HG02678 (cell line): ENCODE data around the gene EPS8L2.

Source experiments
- ATAC-seq: cut with Tn5 transposase; IDR thresholded peaks from one replicate; pipeline ENCODE4 v1.9.1; 2021; ENCODE audit warnings: mild to moderate bottlenecking, moderate library complexity; ENCODE audit not compliant: unreplicated experiment

EPS8L2 gene

DNA sequence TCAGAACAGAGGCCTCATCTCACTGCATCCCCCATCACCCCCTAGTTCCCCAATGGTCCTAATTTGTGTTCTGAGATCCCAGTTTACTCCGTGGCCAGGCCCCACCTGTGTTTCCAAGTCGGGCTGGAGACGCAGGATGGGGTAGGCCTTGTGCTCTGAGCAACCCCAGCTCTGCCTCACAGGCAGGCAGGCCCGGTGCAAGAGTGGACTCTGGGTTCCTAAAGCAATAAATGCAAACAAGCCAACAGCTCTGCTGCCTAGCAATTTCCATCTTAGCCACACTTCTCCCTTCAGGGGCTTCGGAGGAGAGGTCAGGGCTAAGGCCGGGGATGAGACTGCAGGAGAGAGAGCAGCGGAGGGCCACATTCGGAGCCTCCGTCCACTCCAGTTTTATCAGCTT is 2.5 kb upstream of the EPS8L2 start:
- ATAC-seq = no peak

- ATAC-seq = no peak
These were observed 1.8 kb upstream of the EPS8L2 start for GRCh38 chr11:704228-704674.

DNA sequence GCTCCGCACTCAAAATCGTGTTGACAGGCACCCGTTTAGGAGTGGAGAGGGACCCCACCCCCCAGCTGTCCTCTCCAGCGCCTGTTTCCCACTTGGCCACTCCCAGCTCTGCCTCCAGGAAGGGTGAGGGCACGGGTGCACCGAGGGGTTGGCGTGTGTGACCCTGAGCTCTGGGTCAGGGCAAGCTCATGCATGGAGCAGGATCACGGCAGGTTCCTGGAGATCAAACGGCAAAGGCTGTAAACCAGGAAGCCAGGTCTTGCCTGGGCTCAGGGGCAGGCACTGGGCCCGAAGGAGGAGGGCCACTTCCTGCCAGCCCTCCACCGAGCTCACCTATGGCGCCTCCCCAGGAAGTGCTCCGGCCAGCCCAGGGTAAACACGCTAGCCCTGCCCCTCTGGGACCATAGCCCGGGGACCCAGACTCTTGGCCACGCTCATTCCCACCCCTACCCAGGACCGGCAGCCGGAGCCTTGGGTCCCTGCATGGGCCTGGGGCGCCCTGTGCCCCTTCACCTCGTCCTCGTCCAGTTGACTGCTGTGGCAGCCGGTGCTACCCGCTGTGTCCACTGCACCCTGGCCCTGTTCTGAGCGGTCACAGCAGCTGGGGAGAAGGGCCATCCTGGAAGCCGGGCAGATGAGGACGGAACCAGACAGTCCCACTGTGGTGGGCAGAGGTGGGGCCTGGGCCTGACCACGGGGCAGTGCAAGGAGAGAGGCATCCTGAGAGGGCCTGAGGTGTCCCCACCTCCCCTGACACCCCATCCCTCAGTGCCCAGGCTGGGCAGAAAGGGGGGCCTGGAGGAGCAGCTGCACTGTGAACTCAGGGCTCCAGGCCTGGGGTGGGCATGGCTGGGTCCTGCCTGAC is 1.0 kb upstream of the EPS8L2 start:
- ATAC-seq = no peak

GRCh38 chr11:706439-706956 is 467 bp downstream of the EPS8L2 start:
- no peak for ATAC-seq

DNA sequence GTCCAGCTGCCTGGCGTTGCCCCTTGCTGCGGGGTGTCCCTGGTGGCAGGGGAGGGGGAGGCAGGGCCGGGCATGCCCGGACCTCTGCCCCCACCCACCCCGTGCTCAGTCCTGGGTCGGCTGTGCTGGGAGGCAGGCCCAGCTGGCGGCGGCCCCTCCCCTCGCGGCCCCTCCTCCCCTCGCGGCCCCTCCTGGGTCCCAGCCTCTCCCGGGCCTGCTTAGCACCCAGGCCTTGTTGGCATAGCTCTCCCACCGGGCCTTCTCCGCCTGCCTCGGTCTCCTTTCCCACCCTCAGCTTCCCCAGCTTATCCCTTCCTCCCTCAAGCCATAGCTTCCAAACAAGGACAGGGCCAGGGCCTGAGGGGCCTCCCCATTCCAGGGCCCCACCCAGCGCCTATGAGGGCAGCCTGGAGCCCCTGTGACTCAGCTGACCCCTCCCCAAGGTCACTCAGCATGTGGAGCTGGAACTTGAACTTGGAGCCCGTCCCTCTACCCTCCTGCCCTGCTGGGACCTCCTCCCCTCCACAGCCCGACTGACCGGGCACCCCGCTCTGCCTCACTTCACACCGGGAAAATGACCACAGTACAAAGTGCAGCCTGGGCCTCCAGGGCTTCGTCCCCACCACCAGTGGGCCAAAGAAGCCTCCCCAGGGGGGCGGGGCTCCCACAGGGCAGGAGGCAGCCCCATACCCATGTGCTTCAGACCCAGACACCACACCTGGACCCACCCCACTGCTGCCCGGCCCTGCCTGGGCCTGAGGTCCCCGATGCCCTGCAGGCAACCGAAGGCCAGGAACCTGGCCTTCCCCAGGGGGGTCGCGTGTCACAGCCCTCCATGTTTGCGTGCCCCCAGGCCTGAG is 1.2 kb downstream of the EPS8L2 start:
- ATAC-seq = no peak

GRCh38 chr11:707817-708420 is 1.9 kb downstream of the EPS8L2 start:
- ATAC-seq = no peak

GRCh38 chr11:708511-708910 is 2.5 kb downstream of the EPS8L2 start:
- ATAC-seq = no peak

GRCh38 chr11:709109-709997 is 3.3 kb downstream of the EPS8L2 start:
- no peak for ATAC-seq

DNA sequence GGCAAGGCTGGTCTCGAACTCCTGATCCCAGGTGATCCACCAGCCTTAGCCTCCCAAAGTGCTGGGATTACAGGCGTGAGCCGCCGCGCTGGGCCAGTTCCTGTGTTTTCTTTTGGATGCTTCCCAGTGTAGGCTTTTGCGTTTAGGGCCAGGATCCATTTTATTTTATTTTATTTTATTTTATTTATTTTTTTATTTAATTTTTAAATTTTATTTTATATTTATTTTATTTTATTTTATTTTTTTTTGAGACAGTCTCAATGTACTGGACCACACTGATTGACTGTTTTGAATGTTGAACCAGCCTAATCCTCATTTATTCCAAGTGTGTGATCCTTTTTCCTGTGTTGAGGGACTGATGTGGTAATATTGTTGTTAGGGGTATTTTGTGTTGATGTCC is 8.4 kb downstream of the EPS8L2 start:
- no peak for ATAC-seq

DNA sequence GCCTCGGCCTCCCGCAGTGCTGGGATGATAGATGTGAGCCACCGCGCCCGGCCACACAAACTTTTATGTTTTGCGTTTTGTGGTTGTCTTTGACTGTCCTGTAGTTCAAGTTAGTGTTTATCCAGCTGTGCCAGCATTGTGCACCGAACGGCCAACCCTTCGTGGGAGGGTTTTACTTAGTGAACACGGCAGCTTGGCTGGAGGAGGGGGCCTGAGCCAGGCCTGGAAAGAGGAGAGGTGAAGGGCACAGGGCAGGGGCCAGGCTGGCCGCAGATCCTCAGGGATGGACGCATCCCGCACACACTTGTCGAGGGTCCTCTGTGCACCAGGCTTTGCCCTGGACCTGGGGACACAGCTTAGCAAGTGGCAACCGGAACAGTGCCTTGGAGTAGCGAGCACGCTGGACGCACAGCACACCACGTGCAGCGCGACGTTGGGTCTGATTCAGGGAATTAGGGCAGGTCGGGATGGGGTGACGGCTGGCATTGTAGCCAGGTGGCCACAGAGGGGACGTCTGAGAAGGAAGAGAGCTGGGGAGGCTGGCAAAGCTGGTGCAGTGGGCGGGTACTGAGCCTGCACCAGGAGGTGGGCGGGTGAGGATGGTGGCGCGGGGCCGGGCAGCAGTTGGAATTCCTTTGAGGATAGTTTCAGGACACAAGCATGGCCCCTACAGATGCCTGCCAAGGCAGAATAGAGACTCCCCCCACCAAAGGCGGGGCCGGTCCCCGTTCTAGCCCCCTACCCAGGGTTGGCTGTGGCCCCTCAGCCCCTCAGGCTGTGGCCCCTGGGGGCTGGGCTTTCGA is 13.4 kb downstream of the EPS8L2 start:
- ATAC-seq = no peak

DNA sequence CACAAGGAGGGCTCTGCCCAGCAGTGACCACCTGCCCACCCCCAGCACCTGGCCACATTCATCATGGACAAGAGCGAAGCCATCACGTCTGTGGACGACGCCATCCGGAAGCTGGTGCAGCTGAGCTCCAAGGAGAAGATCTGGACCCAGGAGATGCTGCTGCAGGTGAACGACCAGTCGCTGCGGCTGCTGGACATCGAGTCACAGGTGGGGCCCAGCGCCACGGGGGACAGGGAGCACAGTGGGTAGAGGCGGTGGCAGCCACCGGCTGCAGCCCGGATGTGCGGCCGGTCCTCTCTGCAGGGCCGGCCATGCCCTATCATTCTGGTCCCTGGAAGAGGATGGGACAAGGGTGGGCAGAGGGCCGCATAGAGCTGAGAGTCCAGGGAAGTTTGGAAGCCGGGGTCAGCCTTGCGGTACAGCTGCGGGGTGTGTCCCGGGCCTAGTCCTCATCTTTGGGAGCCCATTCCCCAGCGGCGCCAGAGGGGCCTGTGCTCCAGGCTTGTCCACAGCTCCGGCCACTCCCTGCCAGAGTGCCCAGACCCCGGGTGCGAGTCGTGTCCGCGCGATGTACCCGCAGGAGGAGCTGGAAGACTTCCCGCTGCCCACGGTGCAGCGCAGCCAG is 14.1 kb downstream of the EPS8L2 start:
- no peak for ATAC-seq

DNA sequence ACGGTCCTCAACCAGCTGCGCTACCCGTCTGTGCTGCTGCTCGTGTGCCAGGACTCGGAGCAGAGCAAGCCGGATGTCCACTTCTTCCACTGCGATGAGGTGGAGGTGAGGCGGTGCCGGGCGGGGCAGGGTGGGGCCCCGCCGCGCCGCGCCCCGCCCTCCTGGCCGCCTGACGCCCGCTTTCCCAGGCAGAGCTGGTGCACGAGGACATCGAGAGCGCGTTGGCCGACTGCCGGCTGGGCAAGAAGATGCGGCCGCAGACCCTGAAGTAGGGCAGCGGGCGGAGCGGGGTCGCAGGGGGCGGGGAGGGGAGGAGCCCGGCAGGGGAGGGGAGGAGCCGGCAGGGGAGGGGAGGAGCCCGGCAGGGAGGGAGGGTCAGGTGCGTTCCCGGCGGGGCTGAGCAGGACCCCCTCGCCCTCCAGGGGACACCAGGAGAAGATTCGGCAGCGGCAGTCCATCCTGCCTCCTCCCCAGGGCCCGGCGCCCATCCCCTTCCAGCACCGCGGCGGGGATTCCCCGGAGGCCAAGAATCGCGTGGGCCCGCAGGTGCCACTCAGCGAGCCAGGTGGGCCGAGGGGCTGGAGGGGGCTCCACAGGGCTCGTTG is 14.7 kb downstream of the EPS8L2 start:
- no peak for ATAC-seq

- no peak for ATAC-seq
These were observed 15.3 kb downstream of the EPS8L2 start for GRCh38 chr11:721247-721740.

DNA sequence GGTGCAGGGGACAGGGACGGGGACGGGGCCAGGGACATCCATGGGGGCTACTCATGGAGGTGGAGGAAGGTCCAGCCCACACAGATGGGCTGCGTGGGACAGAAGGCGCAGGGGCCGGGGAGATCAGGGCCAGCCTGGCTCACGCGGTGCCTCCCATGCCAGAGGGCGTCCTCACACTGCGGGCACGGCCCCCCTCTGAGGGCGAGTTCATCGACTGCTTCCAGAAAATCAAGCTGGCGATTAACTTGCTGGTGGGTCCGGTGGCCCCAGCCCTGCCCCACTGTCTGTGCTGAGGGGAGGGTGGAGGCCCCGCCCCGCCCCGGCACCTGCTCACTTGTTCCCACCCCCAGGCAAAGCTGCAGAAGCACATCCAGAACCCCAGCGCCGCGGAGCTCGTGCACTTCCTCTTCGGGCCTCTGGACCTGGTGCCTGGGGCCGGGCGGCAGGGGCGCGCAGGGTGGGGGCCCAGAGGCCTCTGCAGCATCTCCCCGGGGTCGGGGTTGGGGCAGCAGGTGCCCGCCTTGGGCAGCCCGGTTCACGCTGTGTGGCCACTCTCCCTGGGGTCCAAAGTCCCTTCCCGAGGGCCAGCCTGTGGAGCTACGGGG is 15.8 kb downstream of the EPS8L2 start:
- no peak for ATAC-seq

DNA sequence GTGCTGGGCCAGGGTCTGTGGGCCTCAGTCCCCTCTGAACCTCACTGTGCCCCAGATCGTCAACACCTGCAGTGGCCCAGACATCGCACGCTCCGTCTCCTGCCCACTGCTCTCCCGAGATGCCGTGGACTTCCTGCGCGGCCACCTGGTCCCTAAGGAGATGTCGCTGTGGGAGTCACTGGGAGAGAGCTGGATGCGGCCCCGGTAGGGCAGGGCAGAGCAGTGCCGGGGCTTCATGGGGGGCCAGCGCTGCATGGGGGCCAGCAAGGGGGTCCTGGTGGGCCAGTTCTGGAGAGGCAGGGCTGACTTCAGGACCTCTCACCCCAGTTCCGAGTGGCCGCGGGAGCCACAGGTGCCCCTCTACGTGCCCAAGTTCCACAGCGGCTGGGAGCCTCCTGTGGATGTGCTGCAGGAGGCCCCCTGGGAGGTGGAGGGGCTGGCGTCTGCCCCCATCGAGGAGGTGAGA is 16.3 kb downstream of the EPS8L2 start:
- ATAC-seq = no peak

DNA sequence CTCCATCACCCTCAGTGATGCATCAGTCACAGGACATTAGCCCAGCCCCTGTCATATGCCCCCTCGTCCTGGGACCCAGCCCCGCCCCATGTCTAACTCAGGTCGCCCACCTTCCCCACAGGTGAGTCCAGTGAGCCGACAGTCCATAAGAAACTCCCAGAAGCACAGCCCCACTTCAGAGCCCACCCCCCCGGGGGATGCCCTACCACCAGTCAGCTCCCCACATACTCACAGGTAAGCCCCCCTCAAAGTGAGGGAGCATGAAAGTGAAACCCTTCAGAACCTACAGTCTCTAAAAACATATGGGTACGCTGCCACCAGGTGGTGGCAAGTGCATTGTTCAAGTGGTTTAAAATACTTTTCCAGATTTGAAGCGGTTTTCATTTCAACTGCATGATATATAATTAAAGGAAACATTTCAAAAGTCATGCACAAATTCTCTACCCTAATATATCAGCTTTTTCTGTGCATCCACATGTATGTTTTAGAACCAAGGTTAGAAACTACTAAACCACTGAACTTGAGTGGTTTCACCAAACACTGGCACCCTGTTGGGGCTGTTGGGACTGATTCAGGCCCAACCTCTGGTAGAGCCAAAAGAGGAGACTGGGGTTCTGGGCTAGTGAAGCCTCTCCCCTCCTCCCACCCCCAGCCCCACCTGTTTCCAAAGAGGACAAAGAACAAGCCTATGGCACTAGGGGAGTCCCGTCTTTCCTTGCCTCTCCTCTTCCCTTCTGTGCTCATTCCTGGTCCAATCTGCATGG is 17.3 kb downstream of the EPS8L2 start:
- no peak for ATAC-seq
